ENCODE results near the gene EXD3.

GRCh38 chr9:137352511-137353222 lies 70.3 kb downstream of the EXD3 start:
- TF ChIP-seq CTCF (IDR thresholded peaks at IDR 0.05), result no peak
- no peak for TF ChIP-seq POLR2A (IDR thresholded peaks at IDR 0.05)
